Sigmoid colon (tissue), 7 donors: ENCODE measurements around the gene MZT2A. TPM values are rescaled to one million over a fixed set of nuclear protein-coding genes. Genes with fewer than 3 reads are reported as not detected.
"Not testable (repeated sequence)": the region's sequence is repeated elsewhere in the genome, so short reads cannot be mapped to it uniquely, and the experiment has no call there.

Source experiments
- DNase-seq: peaks from one replicate; pipeline ENCODE4 v3.0.0-alpha.2; 2019
- H3K27ac ChIP-seq, 4 donors: fragments of 200-600 bp; sonication (generic); one replicate each; pipeline ENCODE4 v1.5.1; 2016 to 2019; ENCODE audit warnings: mild to moderate bottlenecking in 1 of 4
- H3K27me3 ChIP-seq, 3 donors: fragments of 200-600 bp; sonication (generic); one replicate each; pipeline ENCODE4 v1.5.1; 2019; ENCODE audit warnings: mild to moderate bottlenecking in 1 of 3
- H3K36me3 ChIP-seq, 4 donors: fragments of 200-600 bp; sonication (generic); one replicate each; pipeline ENCODE4 v1.5.1; 2016 to 2019
- H3K4me1 ChIP-seq, 4 donors: fragments of 200-600 bp; sonication (generic); one replicate each; pipeline ENCODE4 v1.5.1; 2017 to 2019
- H3K4me3 ChIP-seq, 4 donors: fragments of 200-600 bp; sonication (generic); one replicate each; pipeline ENCODE4 v1.5.1; 2017 to 2019; ENCODE audit warnings: mild to moderate bottlenecking in 2 of 4, moderate library complexity in 1 of 4
- H3K9me3 ChIP-seq, 4 donors: fragments of 200-600 bp in 3 of 4; sonication (generic) in 3 of 4; one replicate each; pipeline versions ENCODE4 v1.5.1 to v1.6.1; 2013 to 2019
- EP300 ChIP-seq, 4 donors: sonication (generic); formaldehyde crosslinking; IDR thresholded peaks; one replicate each; pipeline ENCODE4 v1.6.1; 2017; ENCODE audit warnings: antibody characterized with exemption in 4 of 4
- POLR2A ChIP-seq, 2 donors: fragments of 450-650 bp; IDR thresholded peaks; one replicate each; pipeline ENCODE4 v1.6.1; 2016; ENCODE audit warnings: antibody characterized with exemption in 2 of 2, mild to moderate bottlenecking in 2 of 2, moderate library complexity in 2 of 2
- POLR2AphosphoS5 ChIP-seq, 4 donors: sonication (generic); formaldehyde crosslinking; IDR thresholded peaks; one replicate each; pipeline ENCODE4 v1.6.1; 2017; ENCODE audit warnings: antibody characterized with exemption in 4 of 4
- whole genome bisulfite sequencing, 2 donors: extraction: QIAGEN DNeasy Blood & Tissue Kit; methylation state at CpG; one replicate each; pipeline ENCODE4 v1.1.7; 2013; 5-methylcytosine and 5-hydroxymethylcytosine counted together
- intact Hi-C: fragments of 100-400 bp; cut with DNase I; formaldehyde crosslinking; loops from one replicate; pipeline ENCODE4 v1.15.1; 2023
- polyA plus RNA-seq, 3 donors: library from polyadenylated mRNA; stranded (reverse); fragments of 200-250 nt; gene quantifications; one replicate each; pipeline ENCODE4 v1.2.3, GENCODE V29; 2013
- total RNA-seq, 4 donors: library from RNA; depleted of rRNA; stranded (reverse); fragments of >200 nt; gene quantifications; one replicate each; pipeline ENCODE4 v1.1.0, GENCODE V29; 2016
- TF ChIP-seq, protein P1 (sequence below), 4 experiments: fragments of 450-650 bp in 3 of 4; fragments of 200-600 bp in 1 of 4; IDR thresholded peaks; one replicate each; pipeline ENCODE4 v1.5.1; 2016 to 2019; ENCODE audit warnings: antibody characterized with exemption in 4 of 4, mild to moderate bottlenecking in 3 of 4, moderate library complexity in 2 of 4
- donor health status: healthy with polysubstance abuse.
- donor health status: Bipolar disorder and iron deficiency.
- donor health status: healthy.

The MZT2A gene
- total and polyA plus RNA-seq, 7 donors, result 69.7 to 166 (median 79.4) TPM

DNA sequence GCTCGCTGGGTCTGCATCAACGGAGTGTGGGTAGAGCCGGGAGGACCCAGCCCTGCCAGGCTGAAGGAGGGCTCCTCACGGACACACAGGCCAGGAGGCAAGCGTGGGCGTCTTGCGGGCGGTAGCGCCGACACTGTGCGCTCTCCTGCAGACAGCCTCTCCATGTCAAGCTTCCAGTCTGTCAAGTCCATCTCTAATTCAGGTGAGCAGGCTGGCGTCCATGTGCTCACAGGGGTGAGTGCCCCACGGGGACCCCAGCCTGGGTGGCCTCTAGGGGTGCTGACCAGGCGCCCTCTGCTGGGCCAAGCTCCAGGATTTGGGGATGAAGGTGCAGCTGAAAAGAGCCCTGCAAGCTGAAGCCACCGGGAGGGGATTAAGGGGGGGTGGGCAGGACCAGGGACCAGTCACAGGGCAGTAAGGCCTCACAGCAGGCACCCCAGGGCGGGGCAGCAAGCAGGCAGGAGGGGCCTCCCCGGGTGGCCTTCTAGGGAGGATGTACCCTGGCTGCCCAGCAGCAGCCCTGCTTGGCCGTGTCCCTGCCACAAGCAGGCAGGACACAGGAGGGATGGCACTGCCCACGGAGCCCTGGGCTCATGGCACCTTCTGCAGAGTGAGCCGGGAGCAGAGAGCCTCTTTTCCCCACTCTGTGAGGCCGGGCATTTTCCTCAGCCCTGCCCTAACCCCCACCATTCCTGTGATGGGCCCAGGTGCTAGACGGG lies 38.6 kb upstream of the MZT2A start:
- WGBS, 2 donors, result 83% methylated on average over 20 to 21 of the region's 22 CpGs
- H3K4me3 ChIP-seq, H3K36me3 ChIP-seq, H3K27me3 ChIP-seq, intact Hi-C loops, H3K9me3 ChIP-seq, H3K27ac ChIP-seq: not testable (repeated sequence)
- H3K4me1 ChIP-seq, result peaks cover 0 to 13% (median 4%) of the 10 kb centered on the region in 4 donors
- DNase-seq, result peak; percentile 40

DNA sequence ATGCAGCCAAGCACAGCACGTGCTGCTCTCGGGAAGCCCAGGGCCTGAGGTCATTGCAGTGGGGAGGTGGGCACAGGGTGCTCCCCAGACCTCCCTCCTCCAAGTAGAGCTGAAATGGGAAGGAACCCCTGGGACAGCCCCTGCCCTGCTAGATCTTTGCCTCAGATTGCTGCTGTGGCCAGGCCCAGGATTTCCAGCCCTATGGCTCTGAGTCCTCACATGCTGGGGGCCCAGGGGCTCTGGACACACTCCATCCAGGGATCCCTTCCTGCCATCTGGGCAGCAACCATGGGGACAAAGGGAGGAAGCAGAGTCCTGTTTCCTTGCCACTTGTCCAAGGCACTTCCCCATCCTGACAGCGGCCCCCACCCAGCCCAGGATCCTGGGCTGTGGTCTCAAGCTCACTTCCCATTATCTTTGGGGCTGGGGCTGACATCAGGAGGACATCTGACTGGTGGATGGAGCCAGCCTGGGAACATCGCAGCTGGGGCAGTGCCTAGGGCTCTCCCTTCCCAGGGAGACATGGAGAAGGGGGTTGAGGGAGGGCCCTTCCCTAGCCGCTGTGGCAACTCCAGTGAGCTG lies 37.8 kb upstream of the MZT2A start:
- H3K27ac ChIP-seq, H3K4me3 ChIP-seq, intact Hi-C loops, H3K27me3 ChIP-seq, H3K9me3 ChIP-seq, H3K36me3 ChIP-seq: not testable (repeated sequence)
- WGBS, 2 donors, result 91 to 98% methylated on average over 5 of the region's 5 CpGs
- H3K4me1 ChIP-seq, result peaks cover 0 to 13% (median 4%) of the 10 kb centered on the region in 4 donors
- peak; percentile 47 for DNase-seq

DNA sequence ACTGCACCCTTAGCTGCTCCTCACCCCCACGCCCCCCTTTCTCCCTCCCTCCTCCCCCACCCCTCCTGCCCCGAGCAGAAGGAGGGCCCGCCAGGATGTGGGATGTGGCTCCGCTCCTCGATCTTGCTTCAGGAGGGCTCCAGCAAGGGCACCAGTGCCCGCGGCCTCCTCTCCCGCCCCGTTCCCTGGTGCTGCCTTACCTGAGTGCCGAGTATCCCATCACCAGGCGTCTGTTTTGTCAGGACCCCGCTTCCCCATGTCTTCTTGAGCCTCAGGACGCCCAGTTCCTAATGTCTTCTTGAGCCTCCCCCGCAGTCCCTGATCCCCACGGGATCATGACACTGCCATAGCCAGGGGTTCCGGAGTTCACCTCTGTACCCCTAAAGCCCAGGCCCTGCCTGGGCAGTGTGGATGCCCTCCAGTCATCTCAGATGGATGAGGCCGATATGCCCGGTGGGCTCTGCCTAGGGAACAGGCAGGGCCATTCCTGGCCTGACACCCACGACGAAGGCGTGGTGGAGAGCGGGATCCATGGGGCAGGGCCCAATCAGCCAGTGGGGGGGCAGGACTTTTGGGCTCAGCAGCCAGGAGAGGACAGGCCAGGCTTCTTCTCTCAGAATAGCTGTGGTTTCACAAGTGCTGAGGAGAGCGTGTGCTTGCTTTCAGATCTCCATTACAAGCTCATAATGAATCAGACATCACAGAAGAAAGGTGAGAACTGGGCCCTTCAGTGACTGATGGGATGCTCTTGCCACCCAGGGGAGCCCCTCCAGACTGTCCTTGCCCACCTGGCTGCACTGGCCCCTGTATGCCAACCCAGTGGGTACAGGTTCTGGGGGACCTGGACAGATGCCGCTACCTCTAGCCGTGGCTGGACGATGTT lies 37.0 kb upstream of the MZT2A start:
- intact Hi-C loops, H3K27ac ChIP-seq, H3K9me3 ChIP-seq, H3K36me3 ChIP-seq, H3K27me3 ChIP-seq: not testable (repeated sequence)
- peak; percentile 63 for DNase-seq
- peaks cover 0 to 13% (median 4%) of the 10 kb centered on the region in 4 donors for H3K4me1 ChIP-seq
- peak overlapping the region in 3 of 4 donors; percentile 40 to 49 (median 45) for H3K4me3 ChIP-seq
- 65 to 69% methylated on average over 25 of the region's 26 CpGs for WGBS, 2 donors

DNA sequence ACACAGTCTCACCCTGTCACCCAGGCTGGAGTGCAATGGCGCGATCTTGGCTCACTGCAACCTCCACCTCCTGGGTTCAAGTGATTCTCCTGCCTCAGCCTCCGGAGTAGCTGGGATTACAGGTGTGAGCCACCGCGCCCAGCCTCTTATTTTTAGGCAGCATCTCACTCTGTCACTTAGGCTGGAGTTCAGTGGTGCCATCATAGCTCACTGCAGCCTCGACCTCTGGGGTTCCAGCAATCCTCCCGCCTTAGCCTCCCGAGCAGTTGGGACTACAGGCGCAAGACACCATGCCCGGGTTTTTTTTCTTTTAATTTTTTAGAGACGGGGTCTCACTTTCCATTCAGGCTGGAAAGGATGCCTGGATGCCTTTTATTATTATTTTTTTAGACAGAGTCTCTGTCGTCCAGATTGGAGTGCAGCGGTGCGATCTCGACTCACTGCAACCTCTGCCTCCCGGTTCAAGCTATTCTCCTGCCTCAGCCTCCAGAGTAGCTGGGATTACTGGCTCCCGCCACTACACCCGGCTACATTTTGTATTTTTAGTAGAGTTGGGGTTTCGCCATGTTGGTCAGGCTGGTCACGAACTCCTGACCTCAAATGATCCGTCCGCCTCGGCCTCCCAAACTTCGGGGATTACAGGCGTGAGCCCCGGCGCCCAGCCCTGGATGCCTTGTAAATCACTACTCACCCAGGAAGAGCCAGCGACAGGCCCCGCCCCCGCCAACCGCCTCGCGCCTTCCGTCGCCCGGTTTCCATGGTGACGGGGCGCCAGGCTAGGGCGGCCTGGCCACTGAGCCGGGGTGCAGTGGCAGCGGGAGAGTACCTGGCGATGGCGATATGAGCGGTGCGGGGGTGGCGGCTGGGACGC lies 35.2 kb upstream of the MZT2A start, which contains the start of gene CCDC74A:
TSS of gene CCDC74A (plus strand) at position 758 of the 871 bp plus-strand sequence. CDS start at position 841, 83 bp downstream.
- 24 to 32% methylated on average over 41 to 42 of the region's 47 CpGs for WGBS, 2 donors
- H3K27me3 ChIP-seq, H3K36me3 ChIP-seq, H3K9me3 ChIP-seq: not testable (repeated sequence)
- Histone ChIP-seq H3K4me3 (peak within 1 kb of the TSS; percentile 30 to 49 (median 42)), H3K4me1 (peaks cover 0 to 13% (median 4%) of the 10 kb centered on the region in 4 donors), H3K27ac (peak within 1 kb of the TSS; percentile 10 to 46 (median 36))
- intact Hi-C loops, result loop anchor here (2.0 kb wide), 1 partner anchor 35 kb away; the partner anchor contains the start of gene MZT2A
- peak; percentile 82 for DNase-seq

DNA sequence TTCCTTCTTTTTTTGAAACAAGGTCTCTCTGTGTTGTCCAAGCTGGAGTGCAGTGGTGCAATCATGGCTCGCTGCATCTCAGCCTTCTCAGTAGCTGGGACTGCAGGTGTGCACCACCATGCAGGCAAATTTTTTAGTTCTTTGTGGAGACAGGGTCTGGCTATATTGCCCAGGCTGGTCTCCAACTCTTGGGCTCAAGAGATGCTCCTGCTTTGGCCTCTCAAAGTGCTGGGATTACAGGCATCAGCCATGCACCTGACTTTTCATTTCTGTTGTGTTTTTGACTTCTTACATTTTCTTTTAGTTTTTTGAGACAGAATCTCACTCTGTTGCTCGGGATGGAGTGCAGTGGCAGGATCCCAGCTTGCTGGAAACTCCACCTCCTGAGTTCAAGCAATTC lies 33.1 kb upstream of the MZT2A start:
- H3K27me3 ChIP-seq, H3K4me3 ChIP-seq, intact Hi-C loops, H3K27ac ChIP-seq, H3K36me3 ChIP-seq, H3K9me3 ChIP-seq: not testable (repeated sequence)
- DNase-seq, result peak; percentile 32
- peaks cover 0 to 13% (median 4%) of the 10 kb centered on the region in 4 donors for H3K4me1 ChIP-seq
- WGBS, 2 donors, result 89 to 96% methylated on average over 2 of the region's 2 CpGs

DNA sequence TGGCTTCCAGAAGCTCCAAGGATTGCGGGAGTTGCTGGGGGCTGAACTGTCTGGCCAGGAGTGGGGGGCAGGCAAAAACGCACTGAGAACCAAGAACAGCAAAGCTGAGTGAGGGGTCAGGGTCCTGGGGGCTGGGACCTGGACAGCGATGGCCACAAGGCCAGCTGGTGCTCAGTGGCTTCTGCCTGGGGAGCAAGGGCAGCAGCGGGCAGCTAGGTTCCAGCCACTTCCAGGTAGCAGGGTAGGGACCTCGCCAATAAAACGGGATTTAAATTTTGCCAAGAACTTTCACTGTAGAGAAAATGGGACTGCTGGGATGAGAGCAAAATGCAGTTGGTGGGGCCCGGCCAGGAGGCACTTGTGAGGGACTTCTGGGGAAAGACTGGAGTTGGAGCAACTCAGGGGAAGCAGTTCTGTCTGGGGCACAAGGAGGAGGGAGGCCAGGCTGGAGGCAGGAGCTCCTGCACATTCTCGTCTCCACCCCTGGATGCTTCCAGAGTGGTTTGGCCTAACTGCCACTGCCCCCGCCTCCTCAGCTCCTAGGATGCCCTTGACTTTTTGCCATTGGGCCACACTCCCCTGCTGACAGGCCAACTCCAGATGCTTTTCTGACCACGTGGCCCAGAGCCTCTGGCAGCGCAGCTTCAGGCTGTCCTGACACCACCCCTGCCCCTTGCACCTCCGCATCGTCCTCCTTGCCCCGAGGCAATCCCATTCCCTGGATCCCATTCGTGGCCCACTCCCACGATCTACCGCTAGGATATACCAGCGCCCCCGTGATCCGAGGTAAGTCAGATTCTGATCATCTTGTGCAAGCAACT lies 30.0 kb upstream of the MZT2A start:
- no peak overlapping the region for H3K4me3 ChIP-seq
- DNase-seq, result peak; percentile 62
- H3K9me3 ChIP-seq, result no peaks in the 10 kb centered on the region
- H3K27me3 ChIP-seq, result no peaks in the 10 kb centered on the region
- H3K36me3 ChIP-seq, result peaks cover 0 to 35% (median 13%) of the 10 kb centered on the region in 4 donors
- WGBS, 2 donors, result 84 to 91% methylated on average over 20 of the region's 20 CpGs
- H3K4me1 ChIP-seq, result peaks cover 0 to under 1% (median 0%) of the 10 kb centered on the region in 4 donors
- H3K27ac ChIP-seq, result no peak overlapping the region
- intact Hi-C loops, result no loop called here
- TF ChIP-seq, protein P1, sequence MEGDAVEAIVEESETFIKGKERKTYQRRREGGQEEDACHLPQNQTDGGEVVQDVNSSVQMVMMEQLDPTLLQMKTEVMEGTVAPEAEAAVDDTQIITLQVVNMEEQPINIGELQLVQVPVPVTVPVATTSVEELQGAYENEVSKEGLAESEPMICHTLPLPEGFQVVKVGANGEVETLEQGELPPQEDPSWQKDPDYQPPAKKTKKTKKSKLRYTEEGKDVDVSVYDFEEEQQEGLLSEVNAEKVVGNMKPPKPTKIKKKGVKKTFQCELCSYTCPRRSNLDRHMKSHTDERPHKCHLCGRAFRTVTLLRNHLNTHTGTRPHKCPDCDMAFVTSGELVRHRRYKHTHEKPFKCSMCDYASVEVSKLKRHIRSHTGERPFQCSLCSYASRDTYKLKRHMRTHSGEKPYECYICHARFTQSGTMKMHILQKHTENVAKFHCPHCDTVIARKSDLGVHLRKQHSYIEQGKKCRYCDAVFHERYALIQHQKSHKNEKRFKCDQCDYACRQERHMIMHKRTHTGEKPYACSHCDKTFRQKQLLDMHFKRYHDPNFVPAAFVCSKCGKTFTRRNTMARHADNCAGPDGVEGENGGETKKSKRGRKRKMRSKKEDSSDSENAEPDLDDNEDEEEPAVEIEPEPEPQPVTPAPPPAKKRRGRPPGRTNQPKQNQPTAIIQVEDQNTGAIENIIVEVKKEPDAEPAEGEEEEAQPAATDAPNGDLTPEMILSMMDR (IDR thresholded peaks at IDR 0.05), result no peak
- TF ChIP-seq POLR2A (IDR thresholded peaks at IDR 0.05) (no peak), POLR2AphosphoS5 (IDR thresholded peaks at IDR 0.05) (no peak), EP300 (IDR thresholded peaks at IDR 0.05) (no peak)

DNA sequence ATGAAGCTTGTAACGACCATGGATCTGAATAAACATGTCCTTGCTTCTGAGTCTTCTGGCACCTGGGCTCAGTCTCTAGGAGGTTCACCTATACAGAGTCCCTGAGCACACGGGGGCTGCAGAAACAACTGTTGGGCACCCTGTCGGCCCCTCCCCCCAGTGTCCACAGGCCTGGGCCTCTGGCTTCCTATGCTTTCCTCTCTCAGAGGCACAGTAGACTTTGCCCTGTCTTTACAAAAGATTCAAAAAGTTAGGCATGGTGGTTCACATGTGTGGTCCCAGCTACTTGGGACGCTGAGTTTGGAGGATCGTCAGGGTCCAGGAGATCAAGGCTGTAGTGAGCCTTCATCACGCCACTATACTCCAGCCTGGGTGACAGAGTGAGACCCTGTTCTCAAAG lies 29.3 kb upstream of the MZT2A start:
- not testable (repeated sequence) for H3K27me3 ChIP-seq, H3K4me1 ChIP-seq

More for the DNA sequence above, 29.3 kb upstream of the MZT2A start:
- intact Hi-C loops, DNase-seq, H3K9me3 ChIP-seq, H3K4me3 ChIP-seq, H3K27ac ChIP-seq: not testable (repeated sequence)
- WGBS, 2 donors, result 74 to 76% methylated on average over 6 of the region's 6 CpGs
- peaks cover 0 to 36% (median 15%) of the 10 kb centered on the region in 4 donors for H3K36me3 ChIP-seq
